ENCODE data around the gene GNA12. TPM values are rescaled to one million over a fixed set of nuclear protein-coding genes. Genes with fewer than 3 reads are reported as not detected.

GNA12 gene
- total and polyA plus RNA-seq, 10 donors = 12.3 to 64.2 (median 32.4) TPM

GRCh38 chr7:2809903-2810625, 34.0 kb downstream of the GNA12 start:
- no peaks in the 10 kb centered on the region for H3K9me3 ChIP-seq
- intact Hi-C loops (cut with DNase I; ENCODE audit: low total_unique reads) = no loop called here
- no peak for DNase-seq
- peaks cover 0 to 9% (median 0%) of the 10 kb centered on the region in 6 donors for H3K36me3 ChIP-seq
- H3K4me1 ChIP-seq = peaks cover 11 to 83% (median 35%) of the 10 kb centered on the region in 6 donors
- WGBS, 5 donors = 91 to 97% (median 96%) methylated on average over 8 of the region's 8 CpGs
- H3K4me3 ChIP-seq = no peak overlapping the region
- peak overlapping the region in 3 of 8 donors; percentile 49 to 62 (median 61) for H3K27ac ChIP-seq
- TF ChIP-seq CTCF (IDR thresholded peaks at IDR 0.05 in 8 of 11, conservative IDR thresholded peaks at IDR 0.05 in 3 of 11) (no peak), POLR2AphosphoS5 (IDR thresholded peaks at IDR 0.05) (no peak), POLR2A (IDR thresholded peaks at IDR 0.05) (no peak)
- H3K27me3 ChIP-seq (replicated peaks in 1 of 7) = no peaks in the 10 kb centered on the region

GRCh38 chr7:2808891-2809665, 35.0 kb downstream of the GNA12 start:
- TF ChIP-seq POLR2AphosphoS5 (IDR thresholded peaks at IDR 0.05) (peak in 2 of 3 donors; percentile 22 to 29), CTCF (IDR thresholded peaks at IDR 0.05 in 8 of 11, conservative IDR thresholded peaks at IDR 0.05 in 3 of 11) (no peak)
- Histone ChIP-seq H3K36me3 (peaks cover 0 to 7% (median 0%) of the 10 kb centered on the region in 6 donors), H3K27ac (peak overlapping the region in 3 of 8 donors; percentile 28 to 49 (median 32)), H3K9me3 (no peaks in the 10 kb centered on the region), H3K27me3 (replicated peaks in 1 of 7) (no peaks in the 10 kb centered on the region), H3K4me1 (peaks cover 6 to 79% (median 36%) of the 10 kb centered on the region in 6 donors), H3K4me3 (no peak overlapping the region)
- intact Hi-C loops (cut with DNase I; ENCODE audit: low total_unique reads) = no loop called here
- WGBS, 5 donors = 74 to 83% (median 83%) methylated on average over 15 of the region's 15 CpGs
- peak; percentile 82 for DNase-seq

GRCh38 chr7:2807845-2808772, 36.0 kb downstream of the GNA12 start:
- DNase-seq = no peak
- Histone ChIP-seq H3K4me3 (no peak overlapping the region), H3K9me3 (no peaks in the 10 kb centered on the region), H3K27ac (peak overlapping the region in 3 of 8 donors; percentile 28 to 49 (median 32)), H3K36me3 (no peaks in the 10 kb centered on the region), H3K4me1 (peaks cover 6 to 79% (median 34%) of the 10 kb centered on the region in 6 donors), H3K27me3 (replicated peaks in 1 of 7) (no peaks in the 10 kb centered on the region)
- TF ChIP-seq POLR2A (IDR thresholded peaks at IDR 0.05) = no peak
- peak in 1 of 3 donors; percentile 23 for TF ChIP-seq POLR2AphosphoS5 (IDR thresholded peaks at IDR 0.05)
- TF ChIP-seq CTCF (IDR thresholded peaks at IDR 0.05 in 8 of 11, conservative IDR thresholded peaks at IDR 0.05 in 3 of 11) = no peak
- intact Hi-C loops (cut with DNase I; ENCODE audit: low total_unique reads) = no loop called here
- whole genome bisulfite sequencing, 5 donors = 73 to 94% (median 76%) methylated on average over 21 of the region's 21 CpGs

All from spleen (tissue), 11 donors.